ENCODE results near the gene PRDM16. TPM values are rescaled to one million over a fixed set of nuclear protein-coding genes. Genes with fewer than 3 reads are reported as not detected.

Gene PRDM16
- total RNA-seq, 1 donor from 2014 or later: 18.3 TPM

GRCh38 chr1:3470650-3471355, 401.8 kb downstream of the PRDM16 start:
- peak; percentile 90 for DNase-seq (ENCODE audit: low spot score)
- Mint-ChIP-seq H3K36me3 (ENCODE audit: low read depth) (no peaks in the 10 kb centered on the region), H3K4me1 (ENCODE audit: low read depth) (peaks cover 35% of the 10 kb centered on the region), H3K27ac (ENCODE audit: unreplicated experiment) (peak overlapping the region; percentile 51), H3K4me3 (ENCODE audit: unreplicated experiment) (no peak overlapping the region), H3K27me3 (ENCODE audit: low read depth) (no peaks in the 10 kb centered on the region), H3K9me3 (ENCODE audit: low read depth) (no peaks in the 10 kb centered on the region)
- TF ChIP-seq, protein P1, sequence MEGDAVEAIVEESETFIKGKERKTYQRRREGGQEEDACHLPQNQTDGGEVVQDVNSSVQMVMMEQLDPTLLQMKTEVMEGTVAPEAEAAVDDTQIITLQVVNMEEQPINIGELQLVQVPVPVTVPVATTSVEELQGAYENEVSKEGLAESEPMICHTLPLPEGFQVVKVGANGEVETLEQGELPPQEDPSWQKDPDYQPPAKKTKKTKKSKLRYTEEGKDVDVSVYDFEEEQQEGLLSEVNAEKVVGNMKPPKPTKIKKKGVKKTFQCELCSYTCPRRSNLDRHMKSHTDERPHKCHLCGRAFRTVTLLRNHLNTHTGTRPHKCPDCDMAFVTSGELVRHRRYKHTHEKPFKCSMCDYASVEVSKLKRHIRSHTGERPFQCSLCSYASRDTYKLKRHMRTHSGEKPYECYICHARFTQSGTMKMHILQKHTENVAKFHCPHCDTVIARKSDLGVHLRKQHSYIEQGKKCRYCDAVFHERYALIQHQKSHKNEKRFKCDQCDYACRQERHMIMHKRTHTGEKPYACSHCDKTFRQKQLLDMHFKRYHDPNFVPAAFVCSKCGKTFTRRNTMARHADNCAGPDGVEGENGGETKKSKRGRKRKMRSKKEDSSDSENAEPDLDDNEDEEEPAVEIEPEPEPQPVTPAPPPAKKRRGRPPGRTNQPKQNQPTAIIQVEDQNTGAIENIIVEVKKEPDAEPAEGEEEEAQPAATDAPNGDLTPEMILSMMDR (IDR thresholded peaks at IDR 0.05): no peak

DNA sequence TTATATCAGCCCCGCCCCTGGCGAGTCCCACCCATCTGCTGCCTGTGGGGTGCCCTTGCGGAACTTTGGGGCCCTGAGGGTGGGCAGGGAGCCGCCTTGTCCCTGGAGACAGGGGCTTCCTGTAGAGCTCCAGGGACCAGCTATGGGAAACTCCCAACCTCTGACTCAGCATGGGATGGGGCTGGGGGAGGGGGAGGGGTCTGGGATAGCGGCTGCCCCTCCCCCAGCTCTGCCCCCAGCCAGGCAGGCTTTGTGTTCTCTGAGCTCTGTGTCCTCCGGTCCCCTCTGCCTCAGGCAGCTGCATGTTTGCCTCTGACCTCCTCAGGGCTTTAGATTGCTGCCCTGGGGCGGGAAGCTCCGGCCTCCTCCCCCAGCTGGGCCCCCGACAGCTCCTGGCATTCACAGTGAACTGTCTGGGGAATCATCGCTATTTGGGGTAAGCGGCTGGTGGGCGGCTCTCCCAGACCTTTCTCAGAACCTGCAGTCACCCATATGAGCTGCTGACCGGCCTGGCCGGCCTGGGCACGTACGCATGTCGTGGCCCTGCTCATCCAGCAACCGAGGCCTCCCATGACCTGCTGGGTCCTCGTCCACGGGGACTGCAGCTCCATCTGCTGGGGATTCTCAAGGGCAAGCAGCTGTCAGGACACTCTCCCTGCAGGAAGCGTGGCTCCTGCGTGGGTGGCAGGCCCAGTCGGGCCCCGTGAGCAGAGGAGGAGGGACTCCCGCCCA, 402.5 kb downstream of the PRDM16 start:
- Mint-ChIP-seq H3K27me3 (ENCODE audit: low read depth) (no peaks in the 10 kb centered on the region), H3K4me3 (ENCODE audit: unreplicated experiment) (no peak overlapping the region), H3K27ac (ENCODE audit: unreplicated experiment) (peak overlapping the region; percentile 77), H3K9me3 (ENCODE audit: low read depth) (no peaks in the 10 kb centered on the region), H3K36me3 (ENCODE audit: low read depth) (no peaks in the 10 kb centered on the region), H3K4me1 (ENCODE audit: low read depth) (peaks cover 35% of the 10 kb centered on the region)
- TF ChIP-seq, protein P1 (IDR thresholded peaks at IDR 0.05): peak; percentile 80
- DNase-seq (ENCODE audit: low spot score): no peak

DNA sequence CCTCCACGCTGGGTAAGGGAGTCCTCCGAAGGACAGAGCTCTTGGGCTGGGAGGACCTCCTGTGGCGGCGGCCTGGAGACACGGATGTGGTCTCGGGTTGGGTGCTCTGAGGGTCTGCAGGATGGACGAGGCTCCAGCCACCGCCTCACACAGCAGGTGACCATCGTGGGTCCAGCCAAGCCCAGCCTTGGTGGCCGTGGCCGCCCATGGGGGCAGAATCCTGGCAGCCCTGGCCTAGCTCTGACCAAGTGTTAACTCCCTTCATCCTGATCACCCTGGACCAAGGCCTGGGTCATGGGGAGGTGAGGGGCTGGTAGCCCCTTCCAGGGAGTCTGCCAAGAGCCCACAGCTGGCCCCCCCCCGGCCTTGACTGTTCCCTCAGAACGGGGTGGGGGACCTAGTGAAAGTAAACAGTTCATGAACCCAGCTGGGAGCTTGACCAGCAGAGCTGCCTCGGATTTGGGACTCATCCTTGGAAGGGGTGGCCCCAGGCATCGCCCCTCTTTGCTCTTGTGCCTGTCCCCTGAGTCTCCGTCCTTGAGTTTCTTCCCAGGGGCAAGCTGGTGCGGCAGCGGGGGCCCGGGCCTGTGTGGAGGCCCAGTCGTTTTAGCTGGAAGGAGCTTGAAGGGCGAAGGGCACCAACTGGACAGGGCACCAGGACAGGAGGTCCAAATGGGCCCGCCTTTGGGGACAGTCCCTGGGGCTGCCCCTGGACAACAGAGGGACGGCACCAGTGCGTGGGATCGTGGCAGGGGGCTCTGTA, 403.3 kb downstream of the PRDM16 start:
- H3K4me1 Mint-ChIP-seq (ENCODE audit: low read depth): peaks cover 35% of the 10 kb centered on the region
- TF ChIP-seq, protein P1 (IDR thresholded peaks at IDR 0.05): peak; percentile 58
- H3K27me3 Mint-ChIP-seq (ENCODE audit: low read depth): no peaks in the 10 kb centered on the region
- H3K27ac Mint-ChIP-seq (ENCODE audit: unreplicated experiment): peak overlapping the region; percentile 77
- H3K36me3 Mint-ChIP-seq (ENCODE audit: low read depth): no peaks in the 10 kb centered on the region
- H3K4me3 Mint-ChIP-seq (ENCODE audit: unreplicated experiment): no peak overlapping the region
- H3K9me3 Mint-ChIP-seq (ENCODE audit: low read depth): no peaks in the 10 kb centered on the region
- DNase-seq (ENCODE audit: low spot score): peak; percentile 88

GRCh38 chr1:3472906-3473305, 403.9 kb downstream of the PRDM16 start:
- Mint-ChIP-seq H3K27me3 (ENCODE audit: low read depth) (no peaks in the 10 kb centered on the region), H3K36me3 (ENCODE audit: low read depth) (no peaks in the 10 kb centered on the region), H3K4me3 (ENCODE audit: unreplicated experiment) (no peak overlapping the region), H3K4me1 (ENCODE audit: low read depth) (peaks cover 35% of the 10 kb centered on the region), H3K9me3 (ENCODE audit: low read depth) (no peaks in the 10 kb centered on the region), H3K27ac (ENCODE audit: unreplicated experiment) (peak overlapping the region; percentile 45)
- TF ChIP-seq, protein P1 (IDR thresholded peaks at IDR 0.05): no peak
- DNase-seq (ENCODE audit: low spot score): peak; percentile 88

- Mint-ChIP-seq H3K4me3 (ENCODE audit: unreplicated experiment) (no peak overlapping the region), H3K9me3 (ENCODE audit: low read depth) (no peaks in the 10 kb centered on the region), H3K27ac (ENCODE audit: unreplicated experiment) (peak overlapping the region; percentile 83), H3K4me1 (ENCODE audit: low read depth) (peaks cover 35% of the 10 kb centered on the region), H3K36me3 (ENCODE audit: low read depth) (no peaks in the 10 kb centered on the region), H3K27me3 (ENCODE audit: low read depth) (no peaks in the 10 kb centered on the region)
- TF ChIP-seq, protein P1 (IDR thresholded peaks at IDR 0.05): no peak
- peak; percentile 72 for DNase-seq (ENCODE audit: low spot score)
Measured at GRCh38 chr1:3473381-3473844, 404.4 kb downstream of the PRDM16 start.
